ENCODE measurements around the gene ITM2C. TPM values are rescaled to one million over a fixed set of nuclear protein-coding genes. Genes with fewer than 3 reads are reported as not detected.
A peak's percentile ranks its signal among the peaks of the same experiment; 100 is the strongest.

Gene ITM2C
- total RNA-seq, 1 donor from 2014 or later, result 110 TPM

DNA sequence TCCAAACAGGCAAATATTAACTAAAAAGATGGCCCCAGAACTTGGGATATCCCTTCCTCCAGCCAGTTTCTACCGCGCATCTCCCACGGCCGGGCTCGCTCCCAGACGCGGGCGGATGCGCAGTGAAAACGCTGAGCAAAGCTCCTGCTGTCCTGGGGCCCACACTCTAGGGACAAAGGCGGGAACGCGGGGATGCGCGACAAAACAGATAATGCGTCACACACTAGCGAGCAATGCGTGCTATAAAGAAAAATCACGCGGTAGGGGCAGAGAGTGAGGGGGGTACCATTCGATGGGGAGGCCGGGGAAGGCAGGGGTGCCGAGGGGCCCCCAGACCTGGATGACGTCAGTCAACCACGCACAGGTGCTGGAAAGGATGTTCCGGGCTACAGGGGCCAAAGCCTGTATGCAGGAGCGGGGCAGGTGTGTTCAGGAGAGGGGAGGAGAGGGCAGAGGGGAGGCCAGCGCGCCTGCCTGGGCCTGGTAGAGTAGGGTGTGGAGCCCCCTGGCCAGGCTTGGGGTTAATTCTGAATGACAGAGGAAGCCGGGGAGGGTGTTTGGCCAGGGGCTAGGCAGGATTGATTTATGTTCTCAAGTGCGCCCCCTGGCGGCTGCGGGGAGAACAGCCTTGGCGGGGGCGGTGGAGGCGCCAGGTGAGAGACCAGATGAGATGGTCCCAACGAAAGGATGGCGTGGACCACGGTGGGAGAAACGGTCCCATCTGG is 14.9 kb upstream of the ITM2C start:
- DNase-seq (ENCODE audit: low spot score in 2 of 2), result no peak
- no peak for FAIRE-seq

DNA sequence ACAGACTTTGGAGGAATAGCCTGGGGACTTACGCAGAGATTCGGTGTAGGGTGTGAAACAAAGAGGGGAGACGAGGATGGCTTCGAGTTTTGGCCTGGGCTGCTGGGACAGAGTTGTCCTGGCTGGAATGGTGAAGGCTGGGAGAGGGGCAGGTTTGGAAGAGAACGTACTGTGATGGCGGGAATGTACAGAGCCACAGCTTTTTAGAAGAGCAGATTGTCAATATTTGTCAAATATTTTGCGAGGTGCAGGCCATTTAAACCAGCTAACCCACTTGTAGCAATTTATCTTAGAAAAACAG is 14.4 kb upstream of the ITM2C start:
- no peak for FAIRE-seq
- no peak for DNase-seq (ENCODE audit: low spot score in 2 of 2)

DNA sequence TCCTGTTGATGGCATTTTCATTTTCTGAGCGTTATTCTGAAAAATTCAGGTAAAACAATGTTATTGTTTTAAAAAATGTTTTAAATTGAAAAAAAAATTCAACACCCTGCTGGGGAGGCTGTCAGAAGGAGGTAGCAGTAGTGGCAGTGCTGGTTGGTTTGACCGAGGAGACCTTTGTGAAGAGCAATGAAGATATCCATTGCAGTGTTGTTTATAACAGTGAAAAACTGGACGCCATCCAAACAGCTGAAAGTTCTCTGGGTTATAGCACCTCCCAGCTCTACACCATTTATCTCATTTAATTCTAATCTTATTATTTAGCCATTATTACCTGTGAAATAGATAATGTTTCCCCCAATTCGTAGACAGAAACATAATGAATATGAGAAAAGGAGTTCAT is 12.6 kb upstream of the ITM2C start:
- no peak for FAIRE-seq
- no peak for DNase-seq (ENCODE audit: low spot score in 2 of 2)

DNA sequence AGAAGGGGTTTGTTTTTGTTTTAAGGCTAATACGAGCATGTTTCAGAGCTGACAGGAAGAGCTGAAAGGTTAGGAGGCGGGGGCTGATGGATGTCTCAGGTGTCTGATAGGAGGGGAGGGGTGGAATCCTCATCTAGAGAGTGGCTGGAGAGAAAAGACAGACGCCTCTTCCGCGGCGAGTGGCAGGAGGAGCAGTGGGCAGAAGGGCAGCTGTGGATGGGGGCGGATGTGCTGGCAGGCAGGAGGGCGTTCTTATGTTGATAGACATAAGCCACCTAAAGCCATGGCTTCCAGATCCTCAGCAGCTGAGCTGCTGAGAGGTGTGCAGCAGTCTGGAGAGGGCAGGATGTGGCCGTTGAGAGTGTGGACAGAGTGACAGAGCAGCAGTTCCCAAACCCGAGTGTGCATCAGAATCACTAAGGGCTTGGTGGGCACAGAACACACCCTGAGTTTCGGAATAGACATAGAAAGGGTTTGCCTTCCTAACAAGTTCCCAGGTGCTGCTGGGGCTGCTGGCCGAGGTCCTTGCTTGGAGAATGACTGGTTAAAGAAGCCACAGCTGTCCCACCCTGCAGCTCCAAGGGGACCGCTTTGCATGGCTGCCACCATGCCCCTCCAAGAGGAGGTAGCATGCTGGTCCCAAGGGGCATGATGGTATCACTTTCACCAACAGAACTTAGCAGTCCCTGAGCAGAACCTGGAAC is 3.0 kb upstream of the ITM2C start:
- DNase-seq (ENCODE audit: low spot score in 2 of 2), result no peak
- no peak for FAIRE-seq

DNA sequence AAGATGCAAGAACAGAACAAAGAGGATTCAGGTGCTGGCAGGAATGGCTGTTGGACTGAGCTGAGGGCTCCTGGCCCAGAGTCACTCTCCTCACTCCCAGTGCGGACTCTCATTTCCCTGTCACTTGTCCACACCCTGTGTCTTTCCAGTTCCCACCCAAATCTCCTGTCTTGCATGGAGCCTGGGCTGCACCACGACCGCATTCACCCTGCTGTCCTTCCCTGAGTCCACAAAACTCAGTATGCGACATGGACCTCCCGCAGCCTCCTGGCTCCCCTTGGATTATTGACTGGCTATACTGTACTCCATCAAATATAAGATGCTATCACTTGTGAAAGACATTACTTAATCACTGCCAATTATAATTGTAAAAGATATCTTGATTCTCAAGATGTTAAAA is 2.5 kb upstream of the ITM2C start:
- FAIRE-seq (no peak), DNase-seq (ENCODE audit: low spot score in 2 of 2) (no peak)

DNA sequence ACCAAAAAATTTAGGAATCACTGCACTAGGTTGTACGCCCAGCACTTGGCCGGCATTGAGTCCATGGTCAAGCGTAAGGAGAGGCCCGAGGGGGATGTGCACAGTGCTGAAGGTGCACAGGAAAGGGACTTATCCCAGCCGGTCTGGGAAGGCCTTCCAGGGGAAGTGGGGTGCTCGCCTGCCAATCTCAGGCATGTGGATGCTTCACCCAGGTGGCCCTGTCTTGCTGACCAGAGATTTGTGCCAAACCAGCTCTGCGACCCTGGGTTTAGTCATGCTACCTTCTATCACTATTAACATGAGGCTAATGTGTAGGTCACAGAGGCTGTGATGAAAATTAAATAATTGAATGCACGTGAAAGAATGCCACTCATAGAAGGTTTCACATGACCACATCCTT is 1.7 kb upstream of the ITM2C start:
- no peak for DNase-seq (ENCODE audit: low spot score in 2 of 2)
- no peak for FAIRE-seq

DNA sequence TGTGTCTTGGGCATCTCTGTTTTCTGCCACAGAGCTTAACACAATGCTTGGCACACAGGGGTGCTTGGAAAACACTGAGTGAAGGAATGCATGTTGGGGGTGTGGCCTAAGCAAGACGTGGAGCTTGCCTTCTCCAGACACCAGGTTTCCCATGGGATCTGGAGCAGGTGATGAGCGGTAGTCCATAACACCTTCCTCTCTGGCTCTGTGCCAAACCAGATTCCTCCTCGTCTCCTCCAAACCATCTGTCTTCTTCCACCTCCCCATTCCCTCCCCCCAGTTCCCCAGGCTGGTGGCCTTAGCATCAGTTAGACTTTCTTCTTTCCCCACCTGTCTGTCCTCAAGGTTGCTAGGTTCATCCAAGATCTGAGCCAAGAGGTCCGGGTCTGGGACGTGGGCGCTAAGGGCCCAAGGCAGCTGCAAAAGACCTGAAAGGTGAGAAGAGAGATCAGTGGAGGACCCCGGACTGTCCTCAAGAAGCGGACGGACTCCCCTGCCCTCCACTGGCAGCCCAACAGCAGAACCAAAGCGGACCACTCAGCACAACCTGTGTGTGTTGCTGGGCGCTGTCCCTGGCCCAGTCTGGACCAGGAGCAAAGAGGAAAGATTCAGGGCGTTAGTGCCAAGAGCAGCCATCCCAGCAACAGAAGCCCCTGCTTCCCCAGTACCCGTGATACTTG is 1.2 kb upstream of the ITM2C start:
- no peak for DNase-seq (ENCODE audit: low spot score in 2 of 2)
- FAIRE-seq, result no peak

DNA sequence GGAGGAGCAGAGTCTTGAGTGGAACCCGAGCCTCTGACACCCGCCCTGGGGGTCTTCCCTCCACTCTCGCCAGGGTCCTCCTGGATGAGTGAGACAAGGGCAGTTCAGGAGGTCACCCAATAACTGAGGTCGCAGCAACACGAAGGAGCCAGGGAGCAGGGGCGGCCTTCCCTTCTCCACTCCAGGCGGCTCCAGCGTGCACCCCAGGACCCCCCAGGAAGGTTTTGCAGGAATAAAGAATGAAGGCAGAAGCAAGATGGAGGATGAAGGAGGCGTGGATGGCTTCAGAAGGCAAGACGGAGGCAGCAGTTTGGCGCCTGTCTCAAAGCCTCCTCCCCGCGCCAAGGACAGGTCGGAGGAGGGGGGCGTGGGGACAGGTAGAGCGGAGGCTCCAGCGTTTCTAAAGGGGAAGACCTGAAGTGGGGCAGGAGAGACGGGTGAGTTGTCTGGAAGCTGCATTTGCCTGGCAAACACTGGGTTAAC is 579 bp upstream of the ITM2C start:
- no peak for FAIRE-seq
- no peak for DNase-seq (ENCODE audit: low spot score in 2 of 2)

DNA sequence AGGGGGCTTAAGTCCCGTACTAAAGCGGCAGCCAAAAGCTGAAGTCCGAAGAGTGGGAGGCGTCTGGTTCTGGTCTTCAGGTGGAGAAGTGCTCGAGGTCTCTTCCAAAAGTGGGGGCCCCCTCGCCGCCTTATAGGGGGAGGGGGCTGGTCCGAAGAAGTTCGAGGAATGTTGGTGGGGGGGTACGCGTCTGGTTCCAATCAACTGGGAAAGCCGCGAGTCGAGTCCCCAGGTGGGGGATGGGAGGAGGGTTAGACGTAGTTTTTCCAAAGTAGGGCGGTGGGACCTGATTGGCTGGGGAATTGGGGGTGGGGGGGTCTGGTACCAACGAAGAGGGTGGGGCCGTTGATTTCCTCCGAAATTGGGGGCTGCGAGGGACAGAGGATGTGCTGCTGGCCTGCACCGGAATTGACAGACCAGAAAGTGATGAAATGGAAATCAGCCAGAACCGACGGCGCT is 594 bp downstream of the ITM2C start:
- FAIRE-seq, result no peak
- peak in 1 of 2 donors; percentile 46 for DNase-seq (ENCODE audit: low spot score in 2 of 2)

DNA sequence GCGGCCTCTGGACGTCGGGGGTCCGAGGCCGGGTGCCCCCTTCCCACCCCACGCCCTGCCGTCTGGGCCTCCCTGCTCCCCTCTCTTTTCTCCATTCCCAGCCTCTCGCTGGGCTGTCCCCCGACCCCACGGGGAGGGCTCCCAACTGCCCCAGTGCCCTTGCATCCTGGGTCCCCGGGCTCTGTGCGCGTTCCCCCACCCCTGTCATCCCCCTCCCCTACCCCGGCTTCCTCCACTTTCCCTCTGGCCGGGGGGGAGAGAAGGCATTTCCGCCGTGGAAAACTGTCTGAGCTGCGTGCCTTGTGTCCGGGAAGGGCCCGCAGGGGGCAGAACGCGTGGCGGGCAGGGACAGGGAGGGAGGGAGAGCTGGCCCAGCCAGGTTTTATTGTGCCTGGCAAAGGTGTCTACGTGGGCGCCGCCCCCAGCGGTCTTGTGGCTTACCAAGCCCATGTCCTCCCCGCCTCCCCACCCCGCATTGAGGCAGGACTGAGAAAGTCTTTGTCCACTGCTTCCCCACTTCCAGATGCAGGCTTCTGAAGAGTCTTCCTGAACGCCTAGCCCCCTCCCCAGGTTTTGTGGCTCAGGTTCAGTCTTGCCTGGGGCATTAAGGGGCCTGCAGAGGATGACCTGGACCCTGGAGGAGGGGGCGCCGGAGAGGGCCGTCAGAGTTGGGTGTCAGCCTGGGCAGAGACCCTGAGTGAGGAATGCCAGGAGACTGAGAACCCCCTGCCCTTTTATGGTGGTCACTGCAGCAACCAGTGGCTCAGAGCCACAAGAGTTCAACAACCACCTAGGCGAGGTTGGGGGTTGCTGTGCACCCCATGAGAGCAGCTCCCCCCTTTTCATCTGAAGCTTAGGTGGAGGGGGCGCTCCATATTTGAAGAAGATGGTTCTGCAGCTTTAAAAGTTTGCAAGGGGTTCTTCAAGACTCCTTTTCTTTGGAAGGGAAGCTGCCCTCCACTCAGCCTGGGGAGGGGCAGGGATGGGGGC is 1.3 kb downstream of the ITM2C start:
- DNase-seq (ENCODE audit: low spot score in 2 of 2) (peak; percentile 59 to 67), FAIRE-seq (no peak)

DNA sequence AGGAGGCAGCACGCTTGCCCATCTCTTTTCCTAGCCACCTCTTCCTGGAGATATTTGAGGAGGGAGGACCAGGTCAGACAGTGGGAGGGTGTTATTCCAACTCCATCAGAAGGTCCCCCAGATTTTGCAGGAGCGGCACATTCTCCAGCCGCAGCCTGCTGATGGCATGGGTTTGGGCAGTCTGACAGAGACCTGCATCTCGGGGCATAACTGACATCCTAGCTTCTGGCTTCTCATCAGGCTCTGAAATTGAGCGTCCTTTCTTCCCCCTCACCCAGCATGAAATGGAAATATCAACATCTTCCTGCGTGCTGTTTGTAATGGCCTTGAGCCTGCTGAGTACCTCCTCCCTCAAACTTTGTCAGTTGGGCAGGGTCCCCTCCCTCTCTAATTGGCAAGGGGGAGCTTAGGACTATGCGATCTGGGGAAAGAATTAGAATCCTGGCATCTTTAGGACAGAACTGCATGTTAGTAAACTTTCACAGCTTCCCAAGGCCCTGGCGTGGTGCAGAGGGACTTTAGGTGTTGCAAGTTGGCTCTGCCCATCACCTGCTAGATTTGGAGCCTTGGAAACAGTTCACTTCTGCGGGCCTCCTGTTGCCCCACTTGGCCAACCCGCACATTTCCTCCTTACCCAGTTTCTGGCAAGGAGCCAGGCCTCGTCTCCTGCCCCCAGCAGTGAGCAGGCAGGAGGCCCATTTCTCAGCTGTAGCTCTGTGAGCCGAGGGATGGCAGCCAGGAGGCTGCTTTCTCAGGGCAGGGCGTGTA is 2.2 kb downstream of the ITM2C start:
- FAIRE-seq (no peak), DNase-seq (ENCODE audit: low spot score in 2 of 2) (peak; percentile 50 to 54)

DNA sequence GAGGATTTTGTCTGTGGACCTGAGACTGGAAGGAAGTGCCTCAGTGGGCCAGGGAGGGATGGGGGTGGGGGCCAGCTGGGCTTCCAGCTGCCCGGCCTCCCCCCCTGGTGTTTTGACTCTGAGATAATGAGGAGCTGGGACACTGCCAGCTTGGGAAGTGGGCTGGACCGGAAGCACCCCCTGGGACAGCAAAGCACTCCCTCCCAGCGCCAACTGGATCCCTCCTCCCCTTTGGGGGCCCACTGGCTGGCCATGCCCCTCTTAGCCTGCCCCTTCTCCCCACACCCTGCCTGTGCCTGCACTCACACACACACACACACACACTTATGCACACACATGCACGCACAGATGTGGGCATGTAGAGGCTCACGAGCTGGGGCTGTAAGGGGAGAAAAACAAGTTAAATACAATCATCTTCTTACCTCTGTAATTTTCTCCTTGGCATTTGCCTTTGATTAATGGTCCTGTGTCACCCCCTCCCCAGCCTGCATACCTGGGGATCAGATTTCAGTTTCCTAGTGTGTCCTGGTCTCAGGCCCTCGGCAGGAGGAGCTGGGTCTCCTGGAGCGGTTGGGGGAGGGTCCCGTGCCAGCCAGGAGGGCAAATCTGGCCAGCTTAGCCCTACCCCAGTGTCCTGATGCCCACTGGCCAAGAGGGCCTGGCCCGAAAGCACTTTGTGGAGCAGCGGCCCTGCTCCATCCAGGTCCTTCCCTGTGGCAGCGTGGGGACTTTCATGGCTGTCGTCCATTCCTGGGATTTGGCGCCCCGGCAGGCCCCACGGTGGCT is 3.6 kb downstream of the ITM2C start:
- no peak for FAIRE-seq
- DNase-seq (ENCODE audit: low spot score in 2 of 2), result no peak

DNA sequence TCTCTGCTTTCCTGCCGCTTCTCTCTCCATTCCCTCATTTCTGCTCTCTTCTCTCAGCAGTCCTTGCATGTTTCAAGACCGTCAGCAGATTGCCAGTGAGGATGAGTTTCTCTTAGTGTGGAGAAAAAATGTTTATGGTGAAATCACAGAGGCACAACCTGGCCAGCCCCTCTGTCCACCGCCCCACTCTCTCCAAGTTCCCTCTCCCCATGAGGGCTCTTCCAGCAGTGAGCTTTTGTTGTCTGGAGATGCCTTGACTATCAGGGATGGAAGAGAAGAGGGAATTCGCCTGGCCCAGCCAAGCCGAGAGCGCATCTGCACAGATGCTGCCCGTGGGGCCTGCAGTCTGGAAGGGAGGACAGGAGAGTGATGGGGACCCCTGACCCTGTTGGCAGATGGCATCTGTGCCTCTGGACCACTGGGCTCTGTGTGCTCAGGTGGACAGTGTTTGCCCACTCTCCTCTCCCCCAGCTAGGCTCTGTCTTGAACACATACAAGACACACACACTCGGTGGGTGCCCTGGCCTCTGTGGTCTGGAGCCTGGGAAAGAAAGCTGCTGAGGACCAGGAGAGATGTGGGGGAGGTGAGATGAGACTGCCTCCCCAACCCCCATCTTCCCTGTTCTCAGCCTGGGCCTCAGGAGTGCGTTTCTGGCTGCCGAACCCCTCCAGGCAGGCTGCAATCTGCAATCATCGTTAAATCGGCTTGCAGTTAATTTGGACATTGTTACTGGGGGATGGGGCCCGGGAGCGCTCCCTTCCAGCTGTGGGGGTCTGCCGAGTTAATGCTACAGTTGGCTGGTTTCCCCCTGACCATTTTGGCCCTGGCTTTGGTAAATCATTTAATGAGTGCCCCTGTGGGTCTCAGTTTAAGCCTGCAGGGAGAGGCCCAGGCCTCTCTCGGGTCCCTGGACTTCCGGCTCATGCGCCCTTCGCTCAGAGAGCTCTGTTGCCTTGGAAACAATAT is 4.5 kb downstream of the ITM2C start:
- FAIRE-seq, result no peak

DNA sequence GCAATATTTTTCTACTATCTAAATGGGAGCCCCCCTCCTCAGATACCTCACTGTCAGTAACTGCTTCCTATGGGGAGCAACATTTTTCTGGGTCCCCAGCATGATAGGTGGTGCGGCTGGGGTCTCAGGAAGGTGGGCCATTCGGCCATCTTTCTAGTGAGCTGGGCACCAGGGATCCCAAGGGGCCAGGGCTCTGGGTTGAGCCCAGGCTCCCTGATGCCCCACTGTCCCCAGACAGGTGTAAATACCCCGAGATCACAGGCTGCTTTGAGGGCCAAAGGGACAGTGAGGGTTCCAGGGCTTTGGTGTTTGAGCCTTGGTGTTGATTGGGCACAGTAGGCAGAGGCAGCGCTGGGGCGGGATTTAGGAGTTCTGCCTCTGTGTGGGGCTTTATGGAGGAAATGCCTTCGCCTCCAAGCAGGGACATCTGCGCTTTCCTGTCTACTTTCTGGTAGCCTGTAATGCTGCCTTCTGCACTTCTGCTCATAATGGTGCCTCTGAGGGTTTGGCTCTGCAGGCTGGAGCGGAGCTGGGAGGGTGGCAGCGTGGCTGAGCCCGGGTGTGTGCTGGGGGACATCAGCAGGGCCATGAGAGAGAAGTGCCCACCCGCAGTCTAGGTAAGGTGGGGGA is 5.3 kb downstream of the ITM2C start:
- DNase-seq (ENCODE audit: low spot score in 2 of 2) (no peak), FAIRE-seq (no peak)

More for the DNA sequence above, 4.5 kb downstream of the ITM2C start:
- DNase-seq (ENCODE audit: low spot score in 2 of 2), result no peak

DNA sequence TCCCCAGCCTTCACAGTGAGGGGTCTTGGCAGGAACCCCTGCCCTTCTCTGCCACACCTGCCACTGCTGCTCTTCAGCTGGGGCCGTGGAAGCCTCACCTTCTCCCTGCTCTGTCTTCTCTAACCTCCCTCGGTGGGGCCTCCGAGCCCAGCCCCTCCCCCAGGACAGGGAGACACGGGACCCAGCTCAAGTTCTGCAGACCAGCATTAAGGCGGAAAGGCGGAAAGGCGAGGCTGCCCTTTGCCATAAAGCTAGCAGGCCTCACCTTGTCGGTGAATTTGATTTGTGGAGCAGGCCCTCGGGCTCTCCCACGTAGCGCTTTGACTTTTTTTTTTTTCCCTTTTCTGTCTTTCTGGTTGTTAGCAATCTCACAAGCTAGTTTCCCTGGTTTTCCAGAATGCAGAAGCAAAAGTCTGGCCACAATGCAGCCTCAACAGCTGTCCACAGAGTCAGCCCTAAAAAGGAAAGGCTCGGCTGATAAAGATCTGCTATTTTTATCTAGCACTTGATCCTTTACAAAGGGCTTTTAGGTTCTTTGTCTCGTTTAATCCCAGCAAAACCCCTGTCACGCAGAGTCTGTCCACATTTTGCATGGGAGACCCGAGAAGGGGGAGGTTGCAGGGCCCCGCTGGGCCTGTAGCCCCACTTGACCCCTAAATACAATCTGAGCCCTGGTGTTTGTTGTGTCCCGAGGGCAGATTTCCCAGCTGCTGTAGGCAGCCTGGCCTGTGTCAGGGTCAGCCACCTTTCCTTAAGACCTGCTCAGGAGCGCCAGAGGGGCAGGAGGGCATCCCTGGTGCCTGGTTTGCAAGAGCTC is 6.0 kb downstream of the ITM2C start:
- DNase-seq (ENCODE audit: low spot score in 2 of 2) (no peak), FAIRE-seq (no peak)

Measured in frontal cortex (tissue), 4 donors.